ENCODE measurements around the gene FGD3. TPM values are rescaled to one million over a fixed set of nuclear protein-coding genes. Genes with fewer than 3 reads are reported as not detected.

FGD3 gene
- total RNA-seq, 1 experiment from 2014 or later, result 89.0 TPM

DNA sequence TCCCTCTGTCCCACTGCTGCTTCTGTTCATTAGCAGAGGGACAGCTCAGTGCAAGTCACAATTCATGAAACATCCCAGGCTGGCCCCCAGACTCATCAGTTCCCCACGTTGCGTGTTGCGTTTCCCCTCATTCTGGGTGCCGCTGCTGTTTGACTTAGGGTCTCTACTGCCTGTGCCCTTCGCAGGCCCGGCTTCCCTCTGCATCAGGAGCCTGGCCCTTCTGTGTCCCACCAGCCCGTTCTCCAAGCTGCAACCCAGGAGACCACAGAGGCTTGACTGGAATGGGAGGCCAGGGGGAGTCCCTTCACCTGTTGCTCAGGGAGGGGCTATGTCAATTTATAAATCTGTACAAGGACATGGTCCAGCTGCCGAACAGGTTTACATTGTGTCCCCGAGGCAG lies 57.2 kb downstream of the FGD3 start:
- TF ChIP-seq, protein P1, sequence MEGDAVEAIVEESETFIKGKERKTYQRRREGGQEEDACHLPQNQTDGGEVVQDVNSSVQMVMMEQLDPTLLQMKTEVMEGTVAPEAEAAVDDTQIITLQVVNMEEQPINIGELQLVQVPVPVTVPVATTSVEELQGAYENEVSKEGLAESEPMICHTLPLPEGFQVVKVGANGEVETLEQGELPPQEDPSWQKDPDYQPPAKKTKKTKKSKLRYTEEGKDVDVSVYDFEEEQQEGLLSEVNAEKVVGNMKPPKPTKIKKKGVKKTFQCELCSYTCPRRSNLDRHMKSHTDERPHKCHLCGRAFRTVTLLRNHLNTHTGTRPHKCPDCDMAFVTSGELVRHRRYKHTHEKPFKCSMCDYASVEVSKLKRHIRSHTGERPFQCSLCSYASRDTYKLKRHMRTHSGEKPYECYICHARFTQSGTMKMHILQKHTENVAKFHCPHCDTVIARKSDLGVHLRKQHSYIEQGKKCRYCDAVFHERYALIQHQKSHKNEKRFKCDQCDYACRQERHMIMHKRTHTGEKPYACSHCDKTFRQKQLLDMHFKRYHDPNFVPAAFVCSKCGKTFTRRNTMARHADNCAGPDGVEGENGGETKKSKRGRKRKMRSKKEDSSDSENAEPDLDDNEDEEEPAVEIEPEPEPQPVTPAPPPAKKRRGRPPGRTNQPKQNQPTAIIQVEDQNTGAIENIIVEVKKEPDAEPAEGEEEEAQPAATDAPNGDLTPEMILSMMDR (conservative IDR thresholded peaks at IDR 0.05), result no peak
- no peak for TF ChIP-seq EZH2 (IDR thresholded peaks at IDR 0.05; ENCODE audit: low read depth)
- DNase-seq, result no peak
- intact Hi-C loops (cut with micrococcal nuclease; ENCODE audit: unreplicated experiment), result no loop called here
- H3K36me3 ChIP-seq (ENCODE audit: low read depth), result peaks cover 22% of the 10 kb centered on the region; the same call in 1 of the 2 replicates
- H3K4me1 ChIP-seq (replicated peaks; ENCODE audit: insufficient read depth), result peaks cover 13% of the 10 kb centered on the region
- no peak overlapping the region for H3K27ac ChIP-seq
- peaks cover 6% of the 10 kb centered on the region for H3F3A ChIP-seq (ENCODE audit: insufficient read depth, low read depth)
- H3K79me2 ChIP-seq (ENCODE audit: low read depth), result peaks cover 27% of the 10 kb centered on the region; the same call in 1 of the 2 replicates
- CTCF ChIA-PET, result interaction anchor here (1.3 kb wide), 1 partner anchor 51 kb away, joined by 7 read pairs; no protein-coding TSS in a partner anchor
- no peaks in the 10 kb centered on the region for H4K20me1 ChIP-seq (ENCODE audit: insufficient read depth)
- no peaks in the 10 kb centered on the region for H3K9me2 ChIP-seq (ENCODE audit: insufficient read depth)
- POLR2A ChIA-PET (ENCODE audit: unreplicated experiment), result no interaction called here
- no peaks in the 10 kb centered on the region for H3K27me3 ChIP-seq (ENCODE audit: insufficient read depth, low read depth)
- BruUV-seq (replicated peaks), result no TSS peak
- H3K9me3 ChIP-seq (ENCODE audit: insufficient read depth, low read depth), result 0 out of 2 replicates have a peak, but pooled peaks cover 7% of the 10 kb centered on the region
- no peak overlapping the region for H3K4me2 ChIP-seq
- no peak overlapping the region for H2AFZ ChIP-seq
- H3K4me3 ChIP-seq, result no peak overlapping the region

DNA sequence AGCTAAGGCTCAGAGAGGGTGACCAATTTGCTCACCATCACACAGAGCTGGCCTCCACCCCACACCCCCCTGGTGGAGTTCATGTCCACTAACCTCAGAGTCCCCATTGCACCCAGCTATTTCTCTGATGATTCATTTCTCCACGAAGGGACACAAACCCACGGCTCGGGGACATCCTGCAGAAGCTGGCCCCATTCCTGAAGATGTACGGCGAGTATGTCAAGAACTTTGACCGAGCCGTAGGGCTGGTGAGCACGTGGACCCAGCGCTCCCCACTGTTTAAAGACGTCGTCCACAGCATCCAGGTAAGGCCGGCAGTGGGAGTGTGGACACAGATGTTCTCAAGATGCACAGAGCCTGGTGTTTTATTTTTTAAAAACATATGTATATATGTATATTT lies 58.6 kb downstream of the FGD3 start:
- Histone ChIP-seq H2AFZ (no peak overlapping the region), H3K9me2 (ENCODE audit: insufficient read depth) (no peaks in the 10 kb centered on the region), H3F3A (ENCODE audit: insufficient read depth, low read depth) (peaks cover 6% of the 10 kb centered on the region; the same call in 1 of the 2 replicates), H3K79me2 (ENCODE audit: low read depth) (peaks cover 14% of the 10 kb centered on the region; the same call in 1 of the 2 replicates), H3K9me3 (ENCODE audit: insufficient read depth, low read depth) (no peaks in the 10 kb centered on the region), H3K27me3 (ENCODE audit: insufficient read depth, low read depth) (no peaks in the 10 kb centered on the region), H3K4me2 (no peak overlapping the region), H3K27ac (no peak overlapping the region), H3K4me1 (replicated peaks; ENCODE audit: insufficient read depth) (peaks cover 13% of the 10 kb centered on the region), H3K4me3 (no peak overlapping the region), H3K36me3 (ENCODE audit: low read depth) (peaks cover 15% of the 10 kb centered on the region; the same call in 1 of the 2 replicates), H4K20me1 (ENCODE audit: insufficient read depth) (no peaks in the 10 kb centered on the region)
- TF ChIP-seq, protein P1 (conservative IDR thresholded peaks at IDR 0.05), result no peak
- no peak for TF ChIP-seq EZH2 (IDR thresholded peaks at IDR 0.05; ENCODE audit: low read depth)
- BruUV-seq (replicated peaks), result no TSS peak
- ChIA-PET CTCF (no interaction called here), POLR2A (ENCODE audit: unreplicated experiment) (no interaction called here)
- intact Hi-C loops (cut with micrococcal nuclease; ENCODE audit: unreplicated experiment), result no loop called here
- DNase-seq, result no peak

DNA sequence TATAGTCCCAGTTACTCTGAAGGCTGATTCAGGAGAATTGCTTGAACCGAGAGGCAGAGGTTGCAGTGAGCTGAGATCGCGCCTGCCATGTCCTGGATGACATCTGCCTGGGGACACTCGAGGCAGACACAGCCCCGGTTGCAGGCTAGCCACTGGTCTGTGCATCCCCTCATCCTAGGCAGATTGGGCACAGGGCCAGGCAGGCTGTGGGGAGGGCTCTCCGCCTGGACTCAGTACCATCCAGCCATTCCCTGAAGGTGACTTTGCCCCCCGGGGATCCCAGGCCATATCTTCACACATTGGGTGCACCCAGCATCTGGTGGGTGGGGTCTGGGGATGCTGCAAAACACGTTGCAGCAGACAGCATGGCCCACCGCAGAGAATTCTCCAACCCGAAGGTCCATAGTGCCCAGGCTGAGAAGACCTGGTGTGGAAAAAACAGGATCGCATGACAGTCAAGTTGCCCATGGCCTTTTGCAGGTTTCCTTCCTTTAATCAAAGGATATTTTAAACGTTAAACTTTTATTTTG lies 60.3 kb downstream of the FGD3 start:
- Histone ChIP-seq H3K4me1 (replicated peaks; ENCODE audit: insufficient read depth) (peaks cover 10% of the 10 kb centered on the region), H3K27ac (no peak overlapping the region), H2AFZ (no peak overlapping the region), H3K4me3 (no peak overlapping the region), H3K9me2 (ENCODE audit: insufficient read depth) (no peaks in the 10 kb centered on the region), H3K36me3 (ENCODE audit: low read depth) (peaks cover 15% of the 10 kb centered on the region; the same call in 1 of the 2 replicates), H3K27me3 (ENCODE audit: insufficient read depth, low read depth) (no peaks in the 10 kb centered on the region), H3F3A (ENCODE audit: insufficient read depth, low read depth) (peaks cover 6% of the 10 kb centered on the region; the same call in 1 of the 2 replicates), H3K79me2 (ENCODE audit: low read depth) (0 out of 2 replicates have a peak, but pooled peaks cover 2% of the 10 kb centered on the region), H3K4me2 (no peak overlapping the region), H4K20me1 (ENCODE audit: insufficient read depth) (no peaks in the 10 kb centered on the region), H3K9me3 (ENCODE audit: insufficient read depth, low read depth) (no peaks in the 10 kb centered on the region)
- no peak for TF ChIP-seq EZH2 (IDR thresholded peaks at IDR 0.05; ENCODE audit: low read depth)
- TF ChIP-seq, protein P1 (conservative IDR thresholded peaks at IDR 0.05), result no peak
- ChIA-PET CTCF (no interaction called here), POLR2A (ENCODE audit: unreplicated experiment) (no interaction called here)
- intact Hi-C loops (cut with micrococcal nuclease; ENCODE audit: unreplicated experiment), result no loop called here
- DNase-seq, result no peak
- BruUV-seq (replicated peaks), result TSS peak; percentile 9
